K562 (cell line): ENCODE measurements around the gene LUM. TPM values are rescaled to one million over a fixed set of nuclear protein-coding genes. Genes with fewer than 3 reads are reported as not detected.

Source experiments
- ATAC-seq: fragments of 200-7000 bp; cut with Tn5 transposase; 3 replicates; pipeline ENCODE4 v1.9.1; 2020; ENCODE audit warnings: moderate library complexity
- BruUV-seq: library from RNA; stranded (reverse); fragments of 400-500 nt; replicated peaks from 2 replicates; lab custom pipeline; 2021; lab: Mats Ljungman, UMichigan
- CTCF ChIA-PET: fragments of 300-600 bp; formaldehyde crosslinking; extraction: SDS; loops from one replicate; lab custom pipeline; 2021; ENCODE audit warnings: low intra/inter-chr PET ratio; lab: Yijun Ruan, JAX
- POLR2A ChIA-PET: fragments of 300-600, 350-650 bp; sonication (Branson Sonifier 250); formaldehyde crosslinking; extraction: SDS; loops from one replicate; lab custom pipeline; 2021; ENCODE audit warnings: antibody characterized with exemption, inconsistent platforms; lab: Yijun Ruan, JAX
- DNase-seq, 4 experiments: peaks; one replicate each; pipeline versions ENCODE4 v3.0.0 to v3.0.0-alpha.2; 2011 to 2018; ENCODE audit warnings: low spot score in 3 of 4, mixed read lengths in 3 of 4; ENCODE audit errors: extremely low read depth in 1 of 4
- FAIRE-seq: peaks from 2 replicates; lab custom pipeline; 2011; peaks lifted over from hg19 to GRCh38; lab: Jason Lieb, UNC
- H2AFZ ChIP-seq: 2 replicates; pipeline ENCODE4 v1.6.0; 2011; ENCODE audit warnings: low read depth, low read length, control low read depth, inconsistent platforms
- H3K27ac ChIP-seq: fragments of 200-600 bp; 3 replicates; pipeline ENCODE4 v1.8.0; 2011; ENCODE audit warnings: low read depth, mild to moderate bottlenecking, control low read depth, inconsistent platforms, low read length, moderate library complexity, mixed read lengths; ENCODE audit errors: extremely low read depth
- H3K27me3 ChIP-seq, 2 experiments: fragments of 300-600 bp in 1 of 2; 2 replicates in 1 of 2; 3 replicates in 1 of 2; pipeline versions ENCODE4 v1.6.0 to v1.8.0; 2011; ENCODE audit warnings: inconsistent platforms in 2 of 2, low read length in 2 of 2, mild to moderate bottlenecking in 1 of 2, mixed read lengths in 1 of 2, moderate library complexity in 1 of 2; ENCODE audit not compliant: control insufficient read depth in 2 of 2, insufficient read depth in 2 of 2
- H3K36me3 ChIP-seq: fragments of 300-600 bp; 3 replicates; pipeline ENCODE4 v1.8.0; 2011; ENCODE audit warnings: mild to moderate bottlenecking, low read length, inconsistent platforms; ENCODE audit not compliant: control insufficient read depth, insufficient read depth
- H3K4me1 ChIP-seq, 2 experiments: fragments of 200-600 bp in 1 of 2; replicated peaks in 1 of 2; 2 replicates in 1 of 2; 3 replicates in 1 of 2; pipeline versions ENCODE4 v1.5.1 to v1.8.0; 2011; ENCODE audit warnings: inconsistent platforms in 2 of 2, low read length in 2 of 2, mild to moderate bottlenecking in 1 of 2, mixed read lengths in 1 of 2, moderate library complexity in 1 of 2; ENCODE audit not compliant: control insufficient read depth in 2 of 2, insufficient read depth in 2 of 2
- H3K4me2 ChIP-seq: 2 replicates; pipeline ENCODE4 v1.6.1; 2011; ENCODE audit warnings: low read length, control low read depth, inconsistent platforms, mixed read lengths; ENCODE audit not compliant: insufficient read depth
- H3K4me3 ChIP-seq: fragments of 200-600 bp; sonication (generic), shearing (Covaris generic); 2 replicates; pipeline ENCODE4 v1.5.1; 2016; ENCODE audit warnings: control low read depth, inconsistent platforms
- H3K79me2 ChIP-seq: fragments of 200-600 bp; 3 replicates; pipeline ENCODE4 v1.8.0; 2011; ENCODE audit warnings: low read length, inconsistent platforms; ENCODE audit not compliant: control insufficient read depth, insufficient read depth
- H3K9ac ChIP-seq, 2 experiments: 2 replicates each; pipeline versions ENCODE4 v1.6.0 to v1.6.1; 2011; ENCODE audit warnings: low read depth in 2 of 2, low read length in 2 of 2, control low read depth in 1 of 2, inconsistent platforms in 1 of 2, mild to moderate bottlenecking in 1 of 2, mixed read lengths in 1 of 2; ENCODE audit not compliant: insufficient read depth in 1 of 2
- H3K9me1 ChIP-seq: one replicate; pipeline ENCODE4 v1.6.0; 2011; ENCODE audit warnings: inconsistent platforms, mild to moderate bottlenecking, low read length, moderate library complexity; ENCODE audit not compliant: control insufficient read depth, insufficient read depth
- H3K9me3 ChIP-seq: replicated peaks from 2 replicates; pipeline ENCODE4 v1.5.1; 2011; ENCODE audit warnings: low read depth, low read length, inconsistent platforms; ENCODE audit not compliant: control insufficient read depth, insufficient read depth
- H4K20me1 ChIP-seq: replicated peaks from 2 replicates; pipeline ENCODE4 v1.6.1; 2011; ENCODE audit warnings: low read length, inconsistent platforms, mixed read lengths; ENCODE audit not compliant: control insufficient read depth, insufficient read depth
- CHCHD3 ChIP-seq: fragments of 250-450 bp; sonication (Bioruptor Pico); IDR thresholded peaks from 2 replicates; pipeline ENCODE4 v2.1.2; 2022; ENCODE audit warnings: mild to moderate bottlenecking
- CREM ChIP-seq: IDR thresholded peaks from 2 replicates; pipeline ENCODE4 v1.6.1; 2014; ENCODE audit warnings: antibody characterized with exemption, low read depth
- CXXC5 ChIP-seq: fragments of 250-450 bp; sonication (Bioruptor Pico); IDR thresholded peaks from 2 replicates; pipeline ENCODE4 v1.8.0; 2022; ENCODE audit warnings: inconsistent platforms, mild to moderate bottlenecking, moderate library complexity
- ETS2 ChIP-seq: IDR thresholded peaks from 2 replicates; pipeline ENCODE4 v1.6.1; 2016; ENCODE audit warnings: borderline replicate concordance, missing genetic modification characterization, mild to moderate bottlenecking, moderate library complexity, missing compliant biosample characterization; ENCODE audit not compliant: poor library complexity, severe bottlenecking
- HDAC8 ChIP-seq: fragments of 450-650 bp; IDR thresholded peaks from 2 replicates; pipeline ENCODE4 v1.6.1; 2016; ENCODE audit warnings: mild to moderate bottlenecking, missing genetic modification characterization, moderate library complexity, missing compliant biosample characterization
- MTF1 ChIP-seq: fragments of 250-450 bp; sonication (Bioruptor Pico); IDR thresholded peaks from 2 replicates; pipeline ENCODE4 v1.9.0; 2021; ENCODE audit warnings: moderate library complexity, mild to moderate bottlenecking, inconsistent platforms, borderline replicate concordance
- MYC ChIP-seq, 2 experiments: fragments of 250-450 bp in 1 of 2; sonication (Bioruptor Pico) in 1 of 2; IDR thresholded peaks; 2 replicates each; pipeline versions ENCODE4 v1.5.1 to v1.6.1; 2012 to 2021; ENCODE audit warnings: low read depth in 2 of 2, borderline replicate concordance in 1 of 2, improper control_type of control experiment in 1 of 2, low read length in 1 of 2, mild to moderate bottlenecking in 1 of 2, moderate library complexity in 1 of 2
- SMARCA4 ChIP-seq: fragments of 450-650 bp; IDR thresholded peaks from 2 replicates; pipeline ENCODE4 v1.6.1; 2016
- SMARCE1 ChIP-seq: fragments of 450-650 bp; IDR thresholded peaks from 2 replicates; pipeline ENCODE4 v1.7.1; 2016; ENCODE audit warnings: mild to moderate bottlenecking
- SPI1 ChIP-seq: IDR thresholded peaks from 2 replicates; pipeline ENCODE4 v1.6.1; 2011; ENCODE audit warnings: low read depth, low read length, control low read depth, borderline replicate concordance
- STAG1 ChIP-seq: sonication (generic); formaldehyde crosslinking; IDR thresholded peaks from 2 replicates; pipeline ENCODE4 v1.5.0; 2020; ENCODE audit warnings: missing genetic modification reagents, borderline replicate concordance
- TEAD4 ChIP-seq, 2 experiments: sonication (generic) in 1 of 2; formaldehyde crosslinking in 1 of 2; IDR thresholded peaks; 2 replicates each; pipeline versions ENCODE4 v1.6.1 to v1.8.0; 2012 to 2022; ENCODE audit warnings: borderline replicate concordance in 1 of 2, inconsistent platforms in 1 of 2, low read length in 1 of 2, mild to moderate bottlenecking in 1 of 2, missing genetic modification reagents in 1 of 2
- ZC3H4 ChIP-seq: sonication (generic); formaldehyde crosslinking; IDR thresholded peaks from 2 replicates; pipeline ENCODE4 v1.9.0; 2021; ENCODE audit warnings: missing genetic modification reagents, borderline replicate concordance
- ZNF354B ChIP-seq: fragments of 250-450 bp; sonication (Bioruptor Pico); IDR thresholded peaks from 2 replicates; pipeline ENCODE4 v1.4.0; 2020
- ZNF830 ChIP-seq: fragments of 250-450 bp; sonication (Bioruptor Pico); IDR thresholded peaks from 2 replicates; pipeline ENCODE4 v1.5.0; 2021; ENCODE audit warnings: mild to moderate bottlenecking
- WGBS: fragments of 100-300 bp; shearing (Covaris generic); methylation state at CpG from one replicate; pipeline ENCODE4 v1.1.6; 2016; ENCODE audit warnings: low coverage, mixed read lengths; ENCODE audit not compliant: insufficient coverage; ENCODE audit errors: missing lambda C conversion rate; 5-methylcytosine and 5-hydroxymethylcytosine counted together
- in situ Hi-C: fragments of 300-500 bp; cut with MboI; formaldehyde crosslinking; loops from 4 replicates; pipeline ENCODE4 v1.15.0; 2018; ENCODE audit warnings: inconsistent platforms, mixed read lengths
- intact Hi-C: fragments of 100-400 bp; cut with micrococcal nuclease; formaldehyde crosslinking; loops from 2 replicates; pipeline ENCODE4 v1.14.2; 2022
- polyA plus RNA-seq, 8 experiments: library from polyadenylated mRNA; depleted of rRNA in 4 of 8; stranded (reverse) in 5 of 8; unstranded in 3 of 8; fragments of >200 nt; fragmentation: Nextera tagmentation in 2 of 8; fragmentation: Illumina TruSeq in 1 of 8; extraction: Ambion mirVana in 2 of 8; extraction: Trizol in 1 of 8; gene quantifications; 2 replicates each; pipeline versions ENCODE4 v1.2.1 to v1.2.3, GENCODE V29; 2011 to 2014; ENCODE audit warnings: inconsistent platforms in 1 of 8, missing spikeins in 1 of 8
- total RNA-seq, 7 experiments: library from RNA; depleted of rRNA in 6 of 7; stranded (reverse); fragments of >200 nt in 6 of 7; fragmentation: Illumina TruSeq in 2 of 7; extraction: Trizol in 2 of 7; gene quantifications; 2 replicates each; pipeline versions ENCODE4 v1.2.1 to v1.2.3, GENCODE V29; 2011 to 2021; ENCODE audit warnings: low replicate concordance in 1 of 7
- TF ChIP-seq, protein P1 (sequence below): fragments of 450-650 bp; IDR thresholded peaks from 2 replicates; pipeline ENCODE4 v1.7.1; 2018; ENCODE audit warnings: mild to moderate bottlenecking, low read depth; ENCODE audit not compliant: partially characterized antibody
- TF ChIP-seq, protein P2 (sequence below): sonication (generic); formaldehyde crosslinking; IDR thresholded peaks from 2 replicates; pipeline ENCODE4 v1.8.0; 2022; ENCODE audit warnings: missing genetic modification reagents, mild to moderate bottlenecking, borderline replicate concordance

LUM gene
- total and polyA plus RNA-seq, 9 of the 15 experiments (the other 6 are each of a cell fraction or from before 2014, with no cell fraction given): 0.40 TPM; not detected in 8

DNA sequence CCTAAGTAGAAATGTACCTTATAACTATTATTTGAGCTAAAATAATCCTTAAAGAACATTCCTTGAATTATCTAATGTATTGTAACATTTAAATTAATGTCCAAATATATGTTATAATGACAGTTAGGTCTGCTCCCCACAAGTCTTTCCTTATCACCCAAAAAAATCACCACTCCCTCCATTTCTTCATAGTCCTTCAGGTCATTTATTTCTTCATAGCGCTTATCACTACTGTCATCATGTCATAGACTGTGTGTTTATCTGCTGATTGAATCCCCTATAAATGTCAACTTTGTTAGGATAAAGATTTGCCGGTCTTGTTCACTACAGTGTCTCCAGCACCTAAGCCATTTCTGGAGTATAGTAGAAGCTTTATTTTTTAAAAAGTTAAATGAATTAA, 12.0 kb downstream of the LUM start (continued):
- TF ChIP-seq, protein P1, sequence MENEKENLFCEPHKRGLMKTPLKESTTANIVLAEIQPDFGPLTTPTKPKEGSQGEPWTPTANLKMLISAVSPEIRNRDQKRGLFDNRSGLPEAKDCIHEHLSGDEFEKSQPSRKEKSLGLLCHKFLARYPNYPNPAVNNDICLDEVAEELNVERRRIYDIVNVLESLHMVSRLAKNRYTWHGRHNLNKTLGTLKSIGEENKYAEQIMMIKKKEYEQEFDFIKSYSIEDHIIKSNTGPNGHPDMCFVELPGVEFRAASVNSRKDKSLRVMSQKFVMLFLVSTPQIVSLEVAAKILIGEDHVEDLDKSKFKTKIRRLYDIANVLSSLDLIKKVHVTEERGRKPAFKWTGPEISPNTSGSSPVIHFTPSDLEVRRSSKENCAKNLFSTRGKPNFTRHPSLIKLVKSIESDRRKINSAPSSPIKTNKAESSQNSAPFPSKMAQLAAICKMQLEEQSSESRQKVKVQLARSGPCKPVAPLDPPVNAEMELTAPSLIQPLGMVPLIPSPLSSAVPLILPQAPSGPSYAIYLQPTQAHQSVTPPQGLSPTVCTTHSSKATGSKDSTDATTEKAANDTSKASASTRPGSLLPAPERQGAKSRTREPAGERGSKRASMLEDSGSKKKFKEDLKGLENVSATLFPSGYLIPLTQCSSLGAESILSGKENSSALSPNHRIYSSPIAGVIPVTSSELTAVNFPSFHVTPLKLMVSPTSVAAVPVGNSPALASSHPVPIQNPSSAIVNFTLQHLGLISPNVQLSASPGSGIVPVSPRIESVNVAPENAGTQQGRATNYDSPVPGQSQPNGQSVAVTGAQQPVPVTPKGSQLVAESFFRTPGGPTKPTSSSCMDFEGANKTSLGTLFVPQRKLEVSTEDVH: no peak
- TF ChIP-seq, all 486 proteins: peak for 0

DNA sequence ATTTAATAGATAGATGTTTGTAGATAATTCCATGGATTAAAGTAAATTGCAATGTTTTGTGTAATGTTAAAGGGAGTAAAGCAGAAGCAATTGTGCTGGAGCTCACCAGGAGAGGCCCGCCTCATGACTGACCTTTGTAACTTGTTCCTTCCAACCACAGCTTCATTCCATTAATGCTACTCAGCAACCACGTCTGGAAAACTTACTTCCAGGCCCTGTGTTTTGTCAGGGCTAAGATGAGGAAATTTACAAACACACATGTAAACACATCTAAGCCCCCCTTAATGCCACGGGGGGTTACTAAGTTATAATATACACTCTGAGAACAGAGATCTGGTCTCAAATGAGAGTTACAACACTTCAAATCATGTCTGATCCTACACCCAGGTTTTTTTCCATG, 12.4 kb downstream of the LUM start:
- WGBS: 0% methylated on average over 3 of the region's 3 CpGs
- ChIA-PET CTCF (no interaction called here), POLR2A (no interaction called here)
- Histone ChIP-seq H3K4me2 (no peak overlapping the region), H3K4me1 (no peaks in the 10 kb centered on the region), H3K36me3 (no peaks in the 10 kb centered on the region), H3K27me3 (no peaks in the 10 kb centered on the region), H4K20me1 (no peaks in the 10 kb centered on the region), H3K27ac (no peak overlapping the region), H3K9me1 (no peaks in the 10 kb centered on the region), H2AFZ (no peak overlapping the region), H3K9ac (no peak overlapping the region), H3K4me3 (no peak overlapping the region), H3K9me3 (no peaks in the 10 kb centered on the region), H3K79me2 (no peaks in the 10 kb centered on the region)
- BruUV-seq: no TSS peak
- in situ Hi-C loops: no loop called here
- ATAC-seq (no peak), FAIRE-seq (no peak), DNase-seq (no peak)
- intact Hi-C loops: no loop called here
- TF ChIP-seq CHCHD3 (CRISPR knock-in tag) (no peak), CREM (no peak), HDAC8 (tag) (no peak), TEAD4 (IDR thresholded peaks at IDR 0.05; ENCODE audit: low read length) (no peak), TEAD4 (CRISPR knock-in tag; IDR thresholded peaks at IDR 0.05; ENCODE audit: borderline replicate concordance) (no peak), SPI1 (no peak), SMARCE1 (no peak), ETS2 (tag) (no peak), STAG1 (no peak), SMARCA4 (no peak), ZNF830 (CRISPR knock-in tag) (no peak), ZNF354B (CRISPR knock-in tag) (no peak), CXXC5 (CRISPR knock-in tag) (no peak), ZC3H4 (CRISPR knock-in tag) (no peak), MTF1 (no peak), MYC (IDR thresholded peaks at IDR 0.05; ENCODE audit: low read depth, low read length) (no peak), MYC (CRISPR knock-in tag; IDR thresholded peaks at IDR 0.05; ENCODE audit: borderline replicate concordance, low read depth) (no peak)
- TF ChIP-seq, protein P2, sequence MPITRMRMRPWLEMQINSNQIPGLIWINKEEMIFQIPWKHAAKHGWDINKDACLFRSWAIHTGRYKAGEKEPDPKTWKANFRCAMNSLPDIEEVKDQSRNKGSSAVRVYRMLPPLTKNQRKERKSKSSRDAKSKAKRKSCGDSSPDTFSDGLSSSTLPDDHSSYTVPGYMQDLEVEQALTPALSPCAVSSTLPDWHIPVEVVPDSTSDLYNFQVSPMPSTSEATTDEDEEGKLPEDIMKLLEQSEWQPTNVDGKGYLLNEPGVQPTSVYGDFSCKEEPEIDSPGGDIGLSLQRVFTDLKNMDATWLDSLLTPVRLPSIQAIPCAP (CRISPR knock-in tag): no peak
